GM18867 (cell line): ENCODE measurements around the gene ADK.

Experiments
- ATAC-seq: cut with Tn5 transposase; IDR thresholded peaks from one replicate; pipeline ENCODE4 v1.9.1; 2021; ENCODE audit warnings: mild to moderate bottlenecking, moderate library complexity; ENCODE audit not compliant: unreplicated experiment

The ADK gene

GRCh38 chr10:74231375-74231774, 80.4 kb downstream of the ADK start:
- ATAC-seq: no peak

GRCh38 chr10:74233281-74233680, 82.3 kb downstream of the ADK start:
- no peak for ATAC-seq

- ATAC-seq: no peak
Observed at GRCh38 chr10:74234569-74234968, 83.5 kb downstream of the ADK start.

- ATAC-seq: no peak
Observed at GRCh38 chr10:74238031-74238431, 87.0 kb downstream of the ADK start.

GRCh38 chr10:74238516-74238915, 87.5 kb downstream of the ADK start:
- ATAC-seq: no peak

GRCh38 chr10:74243067-74243466, 92.0 kb downstream of the ADK start:
- ATAC-seq: no peak

- no peak for ATAC-seq
Observed at GRCh38 chr10:74244097-74244685, 93.2 kb downstream of the ADK start.

- ATAC-seq: no peak
Observed at GRCh38 chr10:74244807-74245206, 93.8 kb downstream of the ADK start.

- ATAC-seq: no peak
Observed at GRCh38 chr10:74246495-74246894, 95.5 kb downstream of the ADK start.

- ATAC-seq: no peak
Observed at GRCh38 chr10:74249865-74250264, 98.8 kb downstream of the ADK start.

- ATAC-seq: no peak
Observed at GRCh38 chr10:74255214-74255613, 104.2 kb downstream of the ADK start.

- no peak for ATAC-seq
Observed at GRCh38 chr10:74255888-74256357, 104.9 kb downstream of the ADK start.

- ATAC-seq: no peak
Observed at GRCh38 chr10:74262856-74263255, 111.8 kb downstream of the ADK start.

GRCh38 chr10:74263996-74264395, 113.0 kb downstream of the ADK start:
- no peak for ATAC-seq

- no peak for ATAC-seq
Observed at GRCh38 chr10:74272288-74272687, 121.3 kb downstream of the ADK start.

- ATAC-seq: no peak
Observed at GRCh38 chr10:74275755-74276290, 124.8 kb downstream of the ADK start.

- no peak for ATAC-seq
Observed at GRCh38 chr10:74276416-74276815, 125.4 kb downstream of the ADK start.

GRCh38 chr10:74282151-74282847, 131.3 kb downstream of the ADK start:
- ATAC-seq: no peak

- ATAC-seq: no peak
Observed at GRCh38 chr10:74282848-74283210, 131.8 kb downstream of the ADK start.

- ATAC-seq: no peak
Observed at GRCh38 chr10:74289188-74289587, 138.2 kb downstream of the ADK start.

- no peak for ATAC-seq
Observed at GRCh38 chr10:74289951-74290350, 138.9 kb downstream of the ADK start.

GRCh38 chr10:74290708-74291107, 139.7 kb downstream of the ADK start:
- ATAC-seq: no peak
